ENCODE results near the gene TOGARAM2. TPM values are rescaled to one million over a fixed set of nuclear protein-coding genes. Genes with fewer than 3 reads are reported as not detected.

The TOGARAM2 gene
- total and polyA plus RNA-seq, 7 experiments from 2014 or later = 0.58 to 4.9 (median 1.4) TPM; not detected in 1

GRCh38 chr2:29017716-29018435 lies 36.8 kb downstream of the TOGARAM2 start:
- Histone ChIP-seq H3K4me3 (ENCODE audit: low read length) (no peak overlapping the region), H3K27ac (ENCODE audit: low read depth, low read length) (no peak overlapping the region), H3K36me3 (ENCODE audit: control insufficient read depth in 2 of 3, insufficient read depth in 3 of 3, low read length in 3 of 3) (no peaks in the 10 kb centered on the region), H3K9me3 (ENCODE audit: control insufficient read depth in 2 of 3, low read length in 3 of 3) (no peaks in the 10 kb centered on the region), H3K27me3 (ENCODE audit: control insufficient read depth in 2 of 2, insufficient read depth in 2 of 2, low read length in 2 of 2) (no peaks in the 10 kb centered on the region), H3K4me1 (ENCODE audit: control insufficient read depth in 2 of 2, insufficient read depth in 2 of 2, low read length in 2 of 2) (peaks cover 43 to 55% of the 10 kb centered on the region in 2 donors)
- peaks cover 42 to 59% (median 43%) of the 10 kb centered on the region in 7 donors for H3K4me1 Mint-ChIP-seq
- DNase-seq = no peak
- ATAC-seq = no peak
- peaks cover 0 to 9% (median 5%) of the 10 kb centered on the region in 5 donors for H3K36me3 Mint-ChIP-seq
- H3K27ac Mint-ChIP-seq = peak overlapping the region in 3 of 9 donors; percentile 2 to 60 (median 7)
- intact Hi-C loops (cut with micrococcal nuclease) = loop anchor here in 1 of 2 donors (10.0 kb wide), 2 partner anchors 123 to 297 kb away; partner anchors contain the start of gene WDR43
- no peak overlapping the region for H3K4me3 Mint-ChIP-seq
- ChIA-PET CTCF (interaction anchor here (0.6 kb wide), 1 partner anchor 57 kb away, joined by 4 read pairs; no protein-coding TSS in a partner anchor), POLR2A (interaction anchor here (1.2 to 1.4 kb wide), 2 partner anchors 17 to 148 kb away, joined by 3 to 6 read pairs; partner anchors contain the start of gene TRMT61B)
- no peaks in the 10 kb centered on the region for H3K27me3 Mint-ChIP-seq
- peaks cover 0 to 4% (median 0%) of the 10 kb centered on the region in 11 donors for H3K9me3 Mint-ChIP-seq

- H3K27ac Mint-ChIP-seq = peak overlapping the region in 1 of 9 donors; percentile 80
- H3K4me1 Mint-ChIP-seq = peaks cover 2 to 19% (median 3%) of the 10 kb centered on the region in 7 donors
- peaks cover 3 to 15% of the 10 kb centered on the region in 2 donors for H3K4me1 ChIP-seq (ENCODE audit: control insufficient read depth in 2 of 2, insufficient read depth in 2 of 2, low read length in 2 of 2)
- no peaks in the 10 kb centered on the region for H3K27me3 Mint-ChIP-seq
- ChIA-PET CTCF (no interaction called here), POLR2A (no interaction called here)
- ATAC-seq (no peak), DNase-seq (no peak)
- no peak overlapping the region for H3K27ac ChIP-seq (ENCODE audit: low read depth, low read length)
- H3K4me3 Mint-ChIP-seq = no peak overlapping the region
- H3K27me3 ChIP-seq (ENCODE audit: control insufficient read depth in 2 of 2, insufficient read depth in 2 of 2, low read length in 2 of 2) = no peaks in the 10 kb centered on the region
- intact Hi-C loops (cut with micrococcal nuclease) = no loop called here
- H3K36me3 Mint-ChIP-seq = peaks cover 0 to 9% (median 3%) of the 10 kb centered on the region in 5 donors
- H3K9me3 Mint-ChIP-seq = peaks cover 0 to 4% (median 0%) of the 10 kb centered on the region in 11 donors
- no peaks in the 10 kb centered on the region for H3K36me3 ChIP-seq (ENCODE audit: control insufficient read depth in 2 of 3, insufficient read depth in 3 of 3, low read length in 3 of 3)
- no peak overlapping the region for H3K4me3 ChIP-seq (ENCODE audit: low read length)
- no peaks in the 10 kb centered on the region for H3K9me3 ChIP-seq (ENCODE audit: control insufficient read depth in 2 of 3, low read length in 3 of 3)
Measured at GRCh38 chr2:29021886-29022285, 40.8 kb downstream of the TOGARAM2 start.

- no peak for ATAC-seq
- intact Hi-C loops (cut with micrococcal nuclease) = no loop called here
Measured at GRCh38 chr2:29022679-29023078, 41.6 kb downstream of the TOGARAM2 start.

GRCh38 chr2:29023188-29023587 lies 42.1 kb downstream of the TOGARAM2 start:
- H3K4me1 ChIP-seq (ENCODE audit: control insufficient read depth in 2 of 2, insufficient read depth in 2 of 2, low read length in 2 of 2) = peaks cover 0 to 2% of the 10 kb centered on the region in 2 donors
- H3K27ac ChIP-seq (ENCODE audit: low read depth, low read length) = no peak overlapping the region
- no peak overlapping the region for H3K4me3 ChIP-seq (ENCODE audit: low read length)
- H3K9me3 ChIP-seq (ENCODE audit: control insufficient read depth in 2 of 3, low read length in 3 of 3) = no peaks in the 10 kb centered on the region
- DNase-seq (no peak), ATAC-seq (no peak)
- H3K4me1 Mint-ChIP-seq = peaks cover 0 to 10% (median 0%) of the 10 kb centered on the region in 7 donors
- no peaks in the 10 kb centered on the region for H3K36me3 ChIP-seq (ENCODE audit: control insufficient read depth in 2 of 3, insufficient read depth in 3 of 3, low read length in 3 of 3)
- POLR2A ChIA-PET = no interaction called here
- H3K36me3 Mint-ChIP-seq = peaks cover 0 to 9% (median 3%) of the 10 kb centered on the region in 5 donors
- H3K27me3 Mint-ChIP-seq = no peaks in the 10 kb centered on the region
- peaks cover 0 to 4% (median 0%) of the 10 kb centered on the region in 11 donors for H3K9me3 Mint-ChIP-seq
- H3K4me3 Mint-ChIP-seq = no peak overlapping the region
- no peaks in the 10 kb centered on the region for H3K27me3 ChIP-seq (ENCODE audit: control insufficient read depth in 2 of 2, insufficient read depth in 2 of 2, low read length in 2 of 2)
- H3K27ac Mint-ChIP-seq = no peak overlapping the region
- intact Hi-C loops (cut with micrococcal nuclease) = no loop called here
- CTCF ChIA-PET = no interaction called here

More at GRCh38 chr2:29022679-29023078, 41.6 kb downstream of the TOGARAM2 start:
- peaks cover 0 to 4% (median 0%) of the 10 kb centered on the region in 11 donors for H3K9me3 Mint-ChIP-seq
- H3K4me1 ChIP-seq (ENCODE audit: control insufficient read depth in 2 of 2, insufficient read depth in 2 of 2, low read length in 2 of 2) = peaks cover 0 to 7% of the 10 kb centered on the region in 2 donors
- H3K27me3 ChIP-seq (ENCODE audit: control insufficient read depth in 2 of 2, insufficient read depth in 2 of 2, low read length in 2 of 2) = no peaks in the 10 kb centered on the region
- no peaks in the 10 kb centered on the region for H3K36me3 ChIP-seq (ENCODE audit: control insufficient read depth in 2 of 3, insufficient read depth in 3 of 3, low read length in 3 of 3)
- peaks cover 0 to 15% (median 0%) of the 10 kb centered on the region in 7 donors for H3K4me1 Mint-ChIP-seq
- H3K9me3 ChIP-seq (ENCODE audit: control insufficient read depth in 2 of 3, low read length in 3 of 3) = no peaks in the 10 kb centered on the region
- CTCF ChIA-PET = no interaction called here
- POLR2A ChIA-PET = no interaction called here
- H3K27ac Mint-ChIP-seq = no peak overlapping the region
- no peak overlapping the region for H3K4me3 Mint-ChIP-seq
- H3K27me3 Mint-ChIP-seq = no peaks in the 10 kb centered on the region
- H3K27ac ChIP-seq (ENCODE audit: low read depth, low read length) = no peak overlapping the region
- no peak overlapping the region for H3K4me3 ChIP-seq (ENCODE audit: low read length)
- no peak for DNase-seq
- H3K36me3 Mint-ChIP-seq = peaks cover 0 to 9% (median 3%) of the 10 kb centered on the region in 5 donors

- no peak overlapping the region for H3K27ac Mint-ChIP-seq
- ATAC-seq (no peak), DNase-seq (no peak)
- no peaks in the 10 kb centered on the region for H3K4me1 ChIP-seq (ENCODE audit: control insufficient read depth in 2 of 2, insufficient read depth in 2 of 2, low read length in 2 of 2)
- no peaks in the 10 kb centered on the region for H3K36me3 ChIP-seq (ENCODE audit: control insufficient read depth in 2 of 3, insufficient read depth in 3 of 3, low read length in 3 of 3)
- no peaks in the 10 kb centered on the region for H3K27me3 Mint-ChIP-seq
- no peak overlapping the region for H3K4me3 ChIP-seq (ENCODE audit: low read length)
- no peaks in the 10 kb centered on the region for H3K27me3 ChIP-seq (ENCODE audit: control insufficient read depth in 2 of 2, insufficient read depth in 2 of 2, low read length in 2 of 2)
- peaks cover 0 to 4% (median under 1%) of the 10 kb centered on the region in 5 donors for H3K36me3 Mint-ChIP-seq
- POLR2A ChIA-PET = no interaction called here
- peaks cover 0 to 1% (median 0%) of the 10 kb centered on the region in 11 donors for H3K9me3 Mint-ChIP-seq
- no peak overlapping the region for H3K27ac ChIP-seq (ENCODE audit: low read depth, low read length)
- H3K9me3 ChIP-seq (ENCODE audit: control insufficient read depth in 2 of 3, low read length in 3 of 3) = no peaks in the 10 kb centered on the region
- CTCF ChIA-PET = no interaction called here
- H3K4me1 Mint-ChIP-seq = peaks cover 0 to 5% (median 0%) of the 10 kb centered on the region in 7 donors
- H3K4me3 Mint-ChIP-seq = no peak overlapping the region
- intact Hi-C loops (cut with micrococcal nuclease) = no loop called here
Measured at GRCh38 chr2:29024882-29025430, 43.9 kb downstream of the TOGARAM2 start.

GRCh38 chr2:29025711-29026110 lies 44.6 kb downstream of the TOGARAM2 start:
- ChIA-PET POLR2A (no interaction called here), CTCF (no interaction called here)
- Mint-ChIP-seq H3K9me3 (no peaks in the 10 kb centered on the region), H3K4me1 (peaks cover 0 to 5% (median 0%) of the 10 kb centered on the region in 7 donors), H3K36me3 (peaks cover 0 to 2% (median 0%) of the 10 kb centered on the region in 5 donors), H3K4me3 (no peak overlapping the region), H3K27me3 (no peaks in the 10 kb centered on the region), H3K27ac (no peak overlapping the region)
- H3K4me1 ChIP-seq (ENCODE audit: control insufficient read depth in 2 of 2, insufficient read depth in 2 of 2, low read length in 2 of 2) = no peaks in the 10 kb centered on the region
- no peak overlapping the region for H3K27ac ChIP-seq (ENCODE audit: low read depth, low read length)
- H3K36me3 ChIP-seq (ENCODE audit: control insufficient read depth in 2 of 3, insufficient read depth in 3 of 3, low read length in 3 of 3) = no peaks in the 10 kb centered on the region
- intact Hi-C loops (cut with micrococcal nuclease) = no loop called here
- no peaks in the 10 kb centered on the region for H3K9me3 ChIP-seq (ENCODE audit: control insufficient read depth in 2 of 3, low read length in 3 of 3)
- no peaks in the 10 kb centered on the region for H3K27me3 ChIP-seq (ENCODE audit: control insufficient read depth in 2 of 2, insufficient read depth in 2 of 2, low read length in 2 of 2)
- no peak overlapping the region for H3K4me3 ChIP-seq (ENCODE audit: low read length)
- DNase-seq = no peak
- ATAC-seq = no peak
